Fibroblast of pulmonary artery (primary cell): ENCODE data around the gene FYB1.

Source experiments
- DNase-seq: peaks from one replicate; pipeline ENCODE4 v3.0.0-alpha.2; 2010; ENCODE audit warnings: low read depth
- H3K4me3 ChIP-seq: replicated peaks from 2 replicates; pipeline ENCODE4 v1.5.1; 2011; ENCODE audit warnings: low read depth, mild to moderate bottlenecking, control low read depth, low read length, moderate library complexity
- TF ChIP-seq, protein P1 (sequence below): IDR thresholded peaks from 2 replicates; pipeline ENCODE4 v1.5.1; 2011; ENCODE audit warnings: mild to moderate bottlenecking, control low read depth, low read length, inconsistent platforms; ENCODE audit errors: missing control alignments

FYB1 gene

DNA sequence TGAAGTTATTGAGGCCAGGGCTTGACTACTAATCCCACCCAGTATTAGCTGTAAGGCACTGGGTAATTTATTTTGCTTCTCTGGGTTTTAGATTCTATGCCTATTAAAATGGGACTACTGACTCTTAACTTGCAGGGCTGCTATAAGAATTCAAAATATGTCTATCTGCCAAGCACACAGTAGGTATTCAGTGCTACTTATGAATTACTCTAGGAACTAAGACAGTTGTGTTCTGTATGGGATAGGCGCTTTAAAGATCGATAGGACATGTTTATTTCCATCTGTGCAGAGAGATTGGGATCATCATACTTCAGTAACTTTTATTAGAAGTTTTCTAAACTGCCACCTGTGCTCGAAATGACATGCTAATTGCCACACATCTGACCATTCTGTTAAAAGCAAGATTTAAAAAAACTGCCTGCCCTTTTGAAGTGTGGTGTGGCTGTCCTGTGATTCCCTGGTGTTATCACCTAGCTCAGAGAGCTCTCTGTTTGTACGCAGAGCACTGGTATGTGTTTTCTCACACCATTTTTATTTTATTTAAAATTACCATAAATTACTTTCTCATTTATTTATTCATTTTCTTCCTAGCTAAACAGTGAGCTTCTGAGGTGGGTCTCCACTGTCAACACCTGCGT is 58.7 kb downstream of the FYB1 start:
- TF ChIP-seq, protein P1, sequence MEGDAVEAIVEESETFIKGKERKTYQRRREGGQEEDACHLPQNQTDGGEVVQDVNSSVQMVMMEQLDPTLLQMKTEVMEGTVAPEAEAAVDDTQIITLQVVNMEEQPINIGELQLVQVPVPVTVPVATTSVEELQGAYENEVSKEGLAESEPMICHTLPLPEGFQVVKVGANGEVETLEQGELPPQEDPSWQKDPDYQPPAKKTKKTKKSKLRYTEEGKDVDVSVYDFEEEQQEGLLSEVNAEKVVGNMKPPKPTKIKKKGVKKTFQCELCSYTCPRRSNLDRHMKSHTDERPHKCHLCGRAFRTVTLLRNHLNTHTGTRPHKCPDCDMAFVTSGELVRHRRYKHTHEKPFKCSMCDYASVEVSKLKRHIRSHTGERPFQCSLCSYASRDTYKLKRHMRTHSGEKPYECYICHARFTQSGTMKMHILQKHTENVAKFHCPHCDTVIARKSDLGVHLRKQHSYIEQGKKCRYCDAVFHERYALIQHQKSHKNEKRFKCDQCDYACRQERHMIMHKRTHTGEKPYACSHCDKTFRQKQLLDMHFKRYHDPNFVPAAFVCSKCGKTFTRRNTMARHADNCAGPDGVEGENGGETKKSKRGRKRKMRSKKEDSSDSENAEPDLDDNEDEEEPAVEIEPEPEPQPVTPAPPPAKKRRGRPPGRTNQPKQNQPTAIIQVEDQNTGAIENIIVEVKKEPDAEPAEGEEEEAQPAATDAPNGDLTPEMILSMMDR = no peak
- DNase-seq = no peak
- no peak overlapping the region for H3K4me3 ChIP-seq

DNA sequence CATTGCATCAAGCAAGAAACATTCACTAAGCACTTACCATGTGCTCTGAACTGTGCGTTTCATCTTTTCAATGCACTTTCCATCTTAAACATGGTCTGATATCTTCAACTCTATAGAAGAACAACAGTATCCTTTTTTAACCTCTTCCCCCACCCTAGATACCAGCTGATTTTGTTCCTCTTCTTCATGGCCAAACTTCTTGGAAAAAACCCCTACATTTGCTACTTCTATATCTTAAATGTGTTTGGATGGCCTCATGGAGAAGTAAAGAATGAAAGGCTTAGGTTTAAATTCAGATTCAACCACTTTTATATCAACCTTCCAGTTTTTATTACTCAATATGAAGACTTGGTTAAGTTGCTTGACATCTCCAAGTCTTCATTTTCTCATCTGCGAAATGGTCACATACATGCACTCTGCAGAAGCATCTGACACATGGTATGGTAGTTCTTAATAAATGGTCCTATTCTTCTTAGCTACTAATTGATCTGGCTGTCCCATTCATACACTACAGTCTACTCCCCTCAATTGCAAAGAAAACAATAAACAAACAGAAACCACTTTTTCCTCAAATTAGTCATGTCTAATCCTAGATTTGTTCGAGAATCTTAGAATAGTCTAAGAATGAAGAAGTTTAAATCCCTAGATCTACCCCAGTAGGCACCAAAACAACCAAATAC is 59.4 kb downstream of the FYB1 start:
- no peak overlapping the region for H3K4me3 ChIP-seq
- no peak for DNase-seq
- TF ChIP-seq, protein P1 = no peak

DNA sequence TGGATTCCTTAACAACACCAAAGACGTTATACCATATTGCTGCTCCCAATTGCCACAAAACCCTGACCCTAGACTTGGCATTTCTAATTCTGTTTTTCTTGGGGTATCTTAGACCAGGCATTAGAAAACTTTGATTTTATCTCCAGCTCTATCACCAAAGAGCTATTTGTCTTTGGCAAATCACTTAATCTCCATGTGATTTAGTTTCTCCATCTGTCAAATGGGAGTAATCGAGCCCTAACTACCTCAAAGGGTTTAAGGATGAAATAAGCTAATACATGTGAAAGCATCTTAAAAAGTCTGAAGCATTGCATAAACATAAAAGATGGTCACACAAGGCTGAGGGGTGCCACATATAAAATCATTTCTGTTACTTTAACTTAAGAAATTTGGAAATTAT is 60.6 kb downstream of the FYB1 start:
- DNase-seq = no peak
- TF ChIP-seq, protein P1 = no peak
- H3K4me3 ChIP-seq = no peak overlapping the region

DNA sequence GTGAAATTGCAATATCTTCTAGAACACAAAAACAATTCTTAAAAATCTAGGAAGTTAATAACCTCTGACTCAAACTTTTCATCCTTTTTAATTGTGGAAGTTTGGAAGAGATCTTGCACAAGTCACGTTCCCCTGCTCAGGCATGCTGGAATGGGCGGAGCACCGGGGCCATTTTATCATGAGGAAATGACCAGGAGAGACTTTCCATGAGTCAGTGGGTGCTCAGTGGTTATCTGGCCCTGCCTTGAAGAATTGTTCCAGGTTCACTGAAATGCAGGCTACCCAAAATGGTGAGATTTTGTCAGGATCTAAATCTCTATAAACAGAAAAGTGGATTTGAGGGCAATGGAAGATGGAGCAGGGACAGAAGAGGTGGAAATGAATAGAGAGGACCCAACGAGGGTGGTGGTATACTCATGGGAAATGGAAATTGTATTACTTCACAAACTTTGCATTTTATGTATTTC is 61.2 kb downstream of the FYB1 start:
- TF ChIP-seq, protein P1 = no peak
- no peak overlapping the region for H3K4me3 ChIP-seq
- DNase-seq = peak; percentile 68

DNA sequence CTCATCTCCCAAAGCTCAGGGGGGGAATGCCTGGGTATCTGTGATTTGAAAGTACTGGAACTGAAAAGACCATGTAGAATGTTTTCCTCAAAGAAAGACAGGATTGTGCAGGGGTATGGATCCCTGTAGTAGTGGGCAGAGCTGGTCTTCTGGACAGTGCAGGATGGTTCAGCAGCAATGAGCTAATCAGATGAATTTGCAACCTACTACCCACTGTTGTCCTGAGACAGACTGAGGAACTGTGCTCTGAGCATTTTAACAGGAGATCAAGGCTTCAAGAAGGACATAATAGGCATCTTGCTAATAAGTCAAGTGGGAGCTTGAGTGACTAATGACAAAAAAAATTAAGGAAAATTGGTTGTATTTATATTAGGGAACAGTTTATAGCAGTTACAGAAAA is 61.7 kb downstream of the FYB1 start:
- DNase-seq = no peak
- TF ChIP-seq, protein P1 = no peak
- no peak overlapping the region for H3K4me3 ChIP-seq

DNA sequence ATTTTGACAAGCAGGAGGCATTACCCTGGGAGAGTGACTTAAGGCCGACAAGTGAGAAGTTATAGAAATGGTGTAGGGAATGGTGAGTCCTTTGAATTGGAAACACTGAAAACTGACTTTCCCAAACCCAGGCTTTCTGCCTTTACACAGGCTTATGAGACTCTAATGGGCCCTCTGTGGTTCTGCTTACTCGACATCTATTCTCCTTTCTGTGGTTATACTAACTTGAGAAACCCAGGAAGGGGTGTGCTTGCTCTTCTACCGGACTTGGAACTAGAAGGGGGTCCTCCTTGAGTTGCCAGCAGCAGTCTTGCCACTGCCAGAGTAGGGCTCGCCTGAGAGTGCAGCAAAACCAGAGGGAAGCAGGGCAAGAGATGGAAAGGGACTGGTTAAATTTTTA is 63.3 kb downstream of the FYB1 start:
- DNase-seq = no peak
- TF ChIP-seq, protein P1 = no peak
- H3K4me3 ChIP-seq = no peak overlapping the region
